Dermis blood vessel endothelial cell (primary cell): ENCODE data around the gene IDH3A. TPM values are rescaled to one million over a fixed set of nuclear protein-coding genes. Genes with fewer than 3 reads are reported as not detected.
A peak's percentile ranks its signal among the peaks of the same experiment; 100 is the strongest.

Experiments used
- DNase-seq: peaks from one replicate; pipeline ENCODE4 v3.0.0; 2010
- total RNA-seq: library from RNA; depleted of rRNA; stranded (reverse); fragments of >200 nt; gene quantifications from 2 replicates; pipeline ENCODE4 v1.2.3, GENCODE V29; 2014

Gene IDH3A
- total RNA-seq = 35.6 and 65.6 TPM in 2 replicates

DNA sequence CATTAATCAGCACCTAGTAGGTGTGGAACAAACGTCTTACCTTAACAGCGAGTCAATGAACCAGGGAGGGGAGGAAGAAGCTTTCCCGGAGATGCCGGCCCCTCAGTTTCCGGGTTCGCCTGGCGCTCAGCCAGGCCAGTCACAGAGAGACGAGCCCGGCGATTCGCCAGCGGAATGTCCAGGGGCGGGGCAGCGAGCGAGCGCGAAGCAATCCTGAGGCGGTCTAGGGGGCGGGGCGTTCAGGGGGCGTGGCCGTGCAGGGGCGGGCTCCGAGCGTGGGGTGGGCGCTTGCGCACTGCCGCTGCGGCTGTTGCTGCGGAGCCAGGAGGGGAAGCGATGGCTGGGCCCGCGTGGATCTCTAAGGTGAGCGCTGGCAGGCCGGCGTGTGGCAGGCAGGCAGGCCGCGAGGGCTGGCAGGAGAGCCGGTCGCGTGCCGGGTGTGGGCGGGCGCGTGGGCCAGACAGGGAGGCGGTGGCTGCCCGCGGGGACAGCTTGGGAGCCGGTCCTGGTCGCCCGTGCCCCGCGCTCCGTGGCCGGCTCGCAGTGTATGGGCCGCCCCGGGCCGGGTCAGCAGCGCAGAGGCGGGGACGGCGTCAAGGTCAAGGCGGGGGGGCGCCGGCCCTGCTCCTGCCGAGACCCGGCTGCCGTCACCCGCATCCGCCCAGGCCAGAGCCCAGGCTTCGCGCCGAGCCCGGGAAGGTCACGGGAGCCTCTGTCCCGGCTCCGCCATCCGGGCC lies at the start of gene IDH3A:
TSS of gene IDH3A (plus strand) at position 295 of the 737 bp plus-strand sequence. CDS start at position 337, 42 bp downstream.
- DNase-seq = peak; percentile 98

DNA sequence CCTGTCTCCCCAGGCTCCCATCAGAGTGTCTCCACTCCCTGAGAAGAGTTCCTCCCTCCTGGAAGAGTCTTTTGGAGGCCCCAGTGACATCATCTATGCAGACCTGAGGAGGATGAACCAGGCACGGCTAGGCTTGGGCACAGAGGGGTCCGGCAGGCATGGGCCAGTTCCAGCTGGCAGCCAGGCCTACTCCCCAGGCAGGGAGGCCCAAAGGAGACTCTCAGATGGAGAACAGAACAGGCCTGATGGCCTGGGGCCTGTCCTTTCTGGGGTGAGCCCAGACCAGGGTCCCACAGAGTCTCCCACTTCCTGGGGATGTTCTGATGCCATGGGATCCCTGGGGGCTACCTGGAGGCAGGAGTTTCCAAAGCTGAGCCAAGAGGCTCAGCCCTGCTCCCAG lies 48.3 kb upstream of the IDH3A start:
- no peak for DNase-seq

DNA sequence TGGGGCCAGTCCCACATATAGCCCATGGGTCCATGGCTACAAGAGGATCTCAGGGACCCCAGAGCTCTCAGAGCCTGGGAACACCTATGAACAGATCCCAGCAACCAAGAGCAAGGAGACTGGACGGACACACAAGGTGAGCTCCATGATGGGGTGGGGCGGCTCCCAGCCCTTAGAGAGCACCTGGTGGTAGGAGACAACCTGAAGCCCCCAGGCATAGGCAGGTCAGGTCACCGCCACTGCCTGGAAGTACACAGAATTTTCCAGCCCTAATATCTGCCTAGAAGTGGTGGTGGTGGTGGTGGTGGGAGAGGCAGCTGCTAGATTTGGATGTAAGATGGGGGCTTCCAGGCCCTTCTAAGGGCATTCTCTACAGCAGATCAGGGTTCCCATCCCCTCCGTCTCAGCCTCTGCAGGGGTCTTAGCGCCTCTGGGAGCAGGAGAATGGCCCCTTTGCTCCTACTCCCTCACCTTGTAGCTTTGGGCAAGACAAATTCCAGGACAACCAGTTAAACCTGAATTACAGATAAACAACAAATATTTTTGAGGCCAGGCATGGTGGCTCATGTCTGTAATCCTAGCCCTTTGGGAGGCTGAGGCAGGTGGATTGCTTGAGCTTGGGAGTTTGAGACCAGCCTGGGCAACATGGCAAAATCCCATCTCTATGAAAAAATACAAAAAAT lies 47.6 kb upstream of the IDH3A start:
- DNase-seq = no peak

DNA sequence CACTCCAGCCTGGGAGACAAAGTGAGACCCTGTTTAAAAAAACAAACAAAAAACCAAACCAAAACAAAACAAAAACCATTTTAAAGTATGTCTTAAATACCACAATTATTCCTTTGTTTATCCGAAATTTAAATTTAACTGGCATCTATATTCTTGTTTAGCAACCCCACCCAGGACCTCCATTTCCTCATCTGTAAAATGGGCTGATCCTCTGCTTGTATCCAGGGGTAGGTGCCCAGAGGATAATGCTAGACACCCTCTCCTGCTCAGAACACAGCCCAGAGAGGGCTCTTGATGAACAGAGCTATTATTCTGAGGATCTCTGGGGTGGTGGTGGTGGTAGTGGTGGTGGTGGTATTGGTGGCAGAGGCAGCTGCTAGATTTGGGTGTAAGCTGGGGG lies 47.0 kb upstream of the IDH3A start:
- no peak for DNase-seq

DNA sequence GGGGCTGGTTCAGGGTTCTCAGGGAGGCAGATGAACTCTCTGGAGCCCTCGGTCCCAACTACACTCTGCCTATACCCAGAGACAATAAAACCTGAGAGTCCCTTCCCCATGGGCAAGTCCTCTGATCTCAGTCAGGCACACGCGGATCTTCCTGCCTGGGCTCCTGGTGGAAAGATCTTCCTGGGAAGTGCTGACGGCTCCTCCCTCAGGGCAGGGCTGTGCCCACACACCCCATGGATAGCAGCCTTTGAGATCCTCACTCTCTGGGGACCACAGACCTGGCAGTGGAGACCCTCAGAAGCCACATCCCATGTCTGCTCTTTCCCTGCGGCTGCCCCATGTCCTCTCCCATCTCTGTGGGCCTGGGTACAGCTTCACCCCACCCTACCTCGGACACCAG lies 46.4 kb upstream of the IDH3A start:
- DNase-seq = no peak

DNA sequence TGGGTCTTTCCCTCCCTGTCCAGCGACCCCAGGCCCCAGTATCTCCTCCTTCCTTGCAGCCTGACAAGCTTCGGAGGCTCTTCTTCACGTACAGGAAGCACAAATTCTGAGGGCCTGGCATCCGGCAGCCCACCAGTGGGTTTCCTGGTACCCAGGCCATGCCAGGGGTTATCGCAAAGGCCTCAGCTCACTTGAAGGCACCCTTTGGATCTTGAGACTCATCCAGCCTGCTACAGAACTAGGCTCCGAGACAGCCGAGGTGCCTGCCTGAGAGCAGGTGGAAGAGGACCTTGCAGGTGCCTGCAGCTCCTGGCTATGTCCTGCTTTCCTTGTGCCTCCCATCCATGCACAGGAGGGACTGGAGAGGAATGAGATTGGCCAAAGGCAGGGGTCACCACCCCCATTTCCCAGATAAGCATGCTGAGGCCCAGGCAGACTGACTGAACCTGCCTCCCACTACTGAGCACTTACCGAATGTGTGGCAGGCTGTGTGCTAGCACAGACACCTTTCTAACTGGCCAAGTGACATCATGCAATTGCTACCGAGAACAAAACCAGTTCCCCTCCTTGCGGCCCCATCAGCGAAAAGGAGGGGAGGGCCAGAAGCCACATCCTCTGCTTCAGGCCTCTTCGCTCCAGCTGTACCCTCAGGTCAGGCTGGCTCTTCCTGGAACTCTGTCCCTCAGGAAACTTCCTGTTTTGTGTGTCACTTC lies 45.6 kb upstream of the IDH3A start:
- peak; percentile 10 for DNase-seq

DNA sequence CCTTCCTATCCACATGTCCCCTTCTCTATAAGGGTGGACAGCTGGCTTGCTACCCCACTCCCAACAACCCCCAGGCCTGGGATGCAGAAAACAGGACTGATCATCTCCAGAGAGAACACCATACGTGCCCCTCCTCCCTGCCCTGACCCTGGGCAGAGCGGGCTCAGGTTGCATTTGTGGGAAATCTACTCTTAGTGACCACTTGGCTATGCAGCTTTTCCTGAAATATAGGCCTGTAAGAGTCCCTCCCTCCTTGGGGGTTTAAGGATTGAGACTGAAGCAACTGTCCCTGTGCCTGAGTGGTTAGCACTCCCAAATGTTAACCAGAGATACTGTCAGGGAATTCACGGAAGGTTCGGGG lies 45.1 kb upstream of the IDH3A start:
- no peak for DNase-seq

DNA sequence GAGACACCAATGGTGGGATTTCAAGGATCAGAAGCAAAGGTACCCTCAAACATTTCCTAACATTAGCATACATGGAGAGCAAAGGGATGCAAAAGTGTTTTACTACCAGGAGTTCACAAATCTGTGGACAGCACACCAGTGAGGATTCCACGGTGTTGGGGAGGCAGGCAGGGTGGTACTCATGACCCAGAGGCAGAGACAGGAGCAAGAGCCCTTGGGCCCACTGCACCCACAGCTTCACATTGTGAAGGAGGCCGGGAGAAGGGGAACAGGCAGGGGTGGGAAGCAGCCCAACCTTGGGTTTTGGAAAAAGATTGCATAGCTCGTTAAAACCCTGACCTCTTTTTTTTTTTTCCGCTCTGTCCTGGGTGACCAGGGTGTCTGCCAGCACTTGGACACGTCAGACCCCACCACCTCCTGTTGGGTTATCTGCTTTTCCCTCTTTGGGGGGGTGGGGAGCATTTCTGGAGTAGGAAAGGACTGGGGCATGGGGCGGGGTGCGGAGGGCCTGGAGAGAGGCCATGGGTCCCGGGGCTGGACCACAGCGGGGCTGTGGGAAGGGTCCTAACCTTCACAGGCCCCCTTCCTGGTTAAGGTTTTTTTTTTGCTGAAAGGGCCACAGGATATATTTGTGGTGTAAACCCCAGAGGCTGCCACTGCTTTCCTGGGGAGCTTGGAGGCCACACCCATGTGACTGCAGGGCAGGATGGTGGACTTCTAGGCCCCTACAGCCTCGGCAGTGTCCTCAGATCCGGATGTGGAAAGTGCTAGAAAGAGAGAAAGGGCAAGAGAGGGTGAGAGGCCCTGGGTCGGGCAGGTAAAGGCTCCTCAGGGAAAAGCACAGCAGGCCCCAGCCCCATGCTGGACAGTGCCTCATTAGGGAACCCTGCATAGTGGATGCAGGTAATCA lies 44.3 kb upstream of the IDH3A start:
- no peak for DNase-seq

DNA sequence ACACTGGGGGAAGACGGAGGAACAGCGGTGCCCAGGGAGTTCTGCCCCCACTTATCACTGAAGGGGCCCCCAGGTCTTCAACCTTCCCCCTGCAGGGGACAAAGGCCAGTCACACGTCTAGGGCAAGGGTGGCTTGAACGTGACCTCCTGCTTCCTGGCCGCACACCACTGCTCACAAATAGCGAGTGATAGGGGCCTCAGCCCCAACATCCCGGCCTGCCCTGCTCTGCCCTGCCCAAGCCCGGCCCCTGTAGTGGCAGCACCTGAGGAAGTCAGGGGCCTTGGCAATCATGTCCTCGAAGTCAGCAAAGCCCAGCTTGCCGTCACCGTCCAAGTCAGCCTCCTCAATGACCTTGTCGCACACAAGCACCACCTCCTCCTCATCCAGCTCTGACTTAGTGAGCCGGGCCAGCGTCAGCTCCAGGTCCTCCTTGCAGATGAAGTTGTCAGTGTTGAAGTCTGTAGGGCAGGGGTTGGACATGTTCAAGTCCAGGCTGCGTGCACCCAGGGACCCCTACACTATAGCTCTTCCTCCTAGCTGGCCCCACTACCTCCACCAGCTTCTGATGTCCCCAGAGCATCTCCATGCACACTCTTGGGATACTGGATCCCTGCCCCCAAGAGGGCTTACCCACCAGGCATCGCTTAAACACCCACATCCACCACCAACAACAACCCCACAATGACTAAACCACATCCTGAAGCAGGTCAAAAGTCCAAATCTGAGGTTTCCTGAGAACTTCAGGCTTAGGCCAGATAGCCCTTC lies 43.5 kb upstream of the IDH3A start:
- DNase-seq = peak; percentile 64

DNA sequence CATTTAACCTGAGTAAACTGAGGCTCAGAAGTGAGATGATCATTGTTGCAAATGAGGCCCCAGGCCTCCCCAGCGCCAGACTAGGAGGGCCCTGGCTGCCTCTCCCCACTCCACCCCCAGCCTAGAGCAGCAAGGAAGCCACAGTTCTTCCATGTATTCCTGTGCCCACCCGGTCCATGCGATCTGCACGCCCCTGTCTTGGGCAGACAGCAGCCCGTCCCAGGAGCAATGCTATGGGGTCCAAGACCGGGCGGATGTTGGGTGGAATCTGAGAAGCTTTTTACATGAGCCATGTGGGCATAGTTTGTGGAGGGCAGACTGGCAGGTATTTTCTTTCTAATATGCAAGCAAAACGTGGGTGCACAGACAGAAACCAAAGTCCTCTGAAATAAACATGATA lies 41.7 kb upstream of the IDH3A start:
- DNase-seq = no peak

DNA sequence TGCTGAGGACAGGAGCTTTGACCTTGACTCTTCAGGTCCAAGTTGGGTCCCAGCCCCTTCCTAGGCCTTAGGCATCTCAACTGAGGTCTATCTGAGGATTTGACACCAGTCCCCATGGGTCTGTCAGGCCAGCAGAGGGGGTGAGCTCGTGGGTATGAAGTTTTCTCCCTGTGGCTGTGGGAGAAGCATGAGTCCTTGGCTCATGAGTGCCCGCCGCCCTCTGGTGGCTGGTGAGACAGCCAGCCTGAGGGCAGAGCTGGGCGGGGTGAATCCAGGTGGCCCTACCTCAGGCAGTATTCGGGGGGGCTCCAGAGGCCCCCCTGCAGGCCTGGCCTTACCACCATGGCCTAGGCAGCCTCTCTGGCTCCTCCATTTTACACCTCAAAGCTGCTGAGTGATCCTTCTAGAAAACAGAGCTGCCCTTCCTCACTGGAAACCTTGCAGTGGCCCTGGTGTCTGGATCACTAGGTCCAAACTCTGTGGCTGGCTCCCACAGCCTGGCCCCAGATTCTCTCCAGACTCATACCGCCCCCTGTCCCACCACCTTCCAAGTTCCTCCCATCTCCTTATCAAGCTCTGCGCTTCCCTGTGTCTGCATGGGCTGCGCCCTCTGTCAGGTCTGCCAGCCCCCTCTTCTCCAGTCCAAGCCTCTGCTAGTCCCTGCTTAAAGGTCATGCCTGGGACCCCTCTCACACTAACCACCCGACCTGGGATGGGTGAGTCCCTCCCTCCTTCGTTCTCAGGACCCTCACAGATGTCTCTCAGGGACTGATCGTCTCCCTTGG lies 40.7 kb upstream of the IDH3A start:
- peak; percentile 94 for DNase-seq

DNA sequence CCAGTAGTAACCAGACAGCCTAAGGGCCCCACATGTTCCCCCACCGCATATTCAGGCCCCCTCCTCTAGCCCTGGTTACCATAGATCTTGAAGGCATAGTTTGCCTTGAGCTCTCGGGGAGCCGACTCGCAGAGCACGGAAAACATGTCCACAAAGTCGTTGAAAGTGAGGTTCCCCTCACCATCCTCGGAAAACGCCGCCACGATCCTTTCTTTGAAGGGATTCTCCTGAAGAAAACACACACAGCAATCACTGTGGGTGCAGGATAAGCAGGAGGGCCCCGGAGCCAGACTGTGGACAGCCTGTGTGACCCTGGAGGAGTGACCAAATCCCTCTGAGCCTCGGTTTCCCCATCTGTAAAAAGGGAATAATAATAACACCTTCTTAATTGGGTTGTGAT lies 40.0 kb upstream of the IDH3A start:
- no peak for DNase-seq

DNA sequence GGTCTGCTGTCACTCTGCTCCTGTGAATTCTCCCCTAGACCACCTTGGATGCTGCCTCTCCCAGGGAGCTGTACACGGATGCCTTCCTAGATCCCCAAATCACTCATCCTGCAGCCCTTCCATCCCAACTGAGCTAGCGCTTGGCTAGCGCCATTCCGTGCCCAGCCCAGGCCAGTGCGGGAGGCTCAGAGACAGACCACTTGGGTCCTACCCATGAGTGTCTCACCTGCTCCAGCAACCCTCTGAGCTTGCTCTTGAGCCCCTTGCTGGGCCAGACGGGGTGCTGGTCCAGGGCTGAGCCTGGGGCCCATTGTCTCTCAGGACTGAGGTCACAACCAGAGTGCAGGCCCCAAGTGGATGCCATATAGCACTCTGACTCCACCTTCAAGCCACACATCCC lies 39.1 kb upstream of the IDH3A start:
- no peak for DNase-seq

DNA sequence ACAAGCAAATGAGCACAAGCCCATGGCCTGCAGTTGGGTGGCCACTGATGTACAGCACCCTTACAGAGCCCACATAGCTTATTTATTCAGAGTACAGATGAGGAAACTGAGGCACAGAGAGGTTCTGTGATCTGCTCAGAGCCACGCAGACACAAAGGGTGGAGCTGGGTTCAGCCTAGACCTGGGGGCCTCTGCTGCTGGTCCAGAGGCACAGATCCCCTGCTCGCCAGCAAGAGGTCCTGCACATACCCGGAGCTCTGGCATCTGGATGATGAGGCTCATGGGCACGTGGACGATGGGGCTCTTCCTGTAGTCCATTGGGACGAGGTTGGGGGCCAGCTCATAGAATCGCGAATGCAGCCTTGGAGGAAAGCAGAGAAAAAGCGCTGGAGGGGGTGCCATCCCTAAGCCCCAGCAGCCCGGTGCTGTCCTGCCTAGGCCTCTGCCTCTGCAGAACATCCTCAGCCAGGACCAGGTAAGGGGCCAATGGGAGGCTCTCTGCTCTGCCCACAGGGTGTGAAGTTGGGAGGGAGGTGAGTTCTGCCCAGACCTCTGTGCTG lies 38.2 kb upstream of the IDH3A start:
- no peak for DNase-seq

DNA sequence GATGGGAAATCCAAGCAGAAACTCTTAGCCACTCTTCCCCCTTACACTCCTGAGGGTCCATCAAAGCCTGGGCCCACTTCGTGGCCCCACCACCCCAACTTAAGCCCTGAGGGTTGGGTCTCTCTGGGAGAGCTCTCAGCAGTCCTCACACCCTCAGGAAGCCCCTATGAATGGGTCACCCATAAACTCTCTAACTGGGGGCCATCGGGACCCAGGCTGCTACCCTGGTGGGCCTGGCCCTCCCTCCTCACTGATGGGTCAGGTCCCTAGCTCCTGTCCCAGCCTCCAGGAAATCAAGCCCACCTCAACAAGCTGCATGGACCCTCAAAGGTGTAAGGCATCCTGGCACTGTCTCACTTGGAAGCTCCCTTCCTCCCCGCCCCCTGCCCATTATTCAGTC lies 37.4 kb upstream of the IDH3A start:
- no peak for DNase-seq

DNA sequence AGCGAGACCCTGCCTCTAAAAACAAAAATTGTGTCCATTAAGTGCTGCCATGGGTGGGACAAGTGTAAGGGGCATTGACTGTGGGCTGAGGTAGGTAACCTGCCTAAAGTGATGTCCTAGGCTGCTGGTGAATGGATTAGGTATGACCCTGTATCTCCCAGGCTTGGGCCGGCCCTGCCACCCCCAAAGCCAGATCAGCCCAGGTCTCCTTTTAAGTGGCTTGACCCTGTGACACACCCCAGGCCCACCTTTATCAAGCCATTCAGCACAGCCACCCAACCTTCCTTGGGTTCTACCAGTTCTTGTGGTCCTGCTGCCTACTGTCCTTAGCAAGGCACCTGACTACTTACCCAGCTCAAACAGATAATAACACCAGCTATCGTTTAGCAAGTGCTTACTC lies 36.6 kb upstream of the IDH3A start:
- no peak for DNase-seq

DNA sequence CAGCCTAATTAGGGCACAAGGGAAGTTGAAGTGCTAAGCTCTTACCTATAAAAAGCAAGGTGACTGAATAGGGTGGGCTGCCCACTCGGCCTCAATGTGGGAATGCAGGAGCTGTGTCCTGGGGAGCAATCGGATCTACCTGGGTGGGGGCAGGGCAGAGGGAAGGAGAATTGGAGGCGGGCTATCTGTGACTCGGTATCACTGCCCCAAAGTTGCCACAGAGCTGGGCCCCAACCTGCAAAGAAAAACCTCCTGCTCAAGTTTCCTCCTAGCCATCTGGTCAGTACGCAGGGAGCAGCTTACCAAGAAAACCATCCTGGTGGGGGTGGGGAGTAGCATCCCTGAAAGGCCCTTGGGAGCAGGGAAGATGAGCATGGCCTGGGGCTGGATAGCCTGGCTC lies 28.6 kb upstream of the IDH3A start:
- no peak for DNase-seq

DNA sequence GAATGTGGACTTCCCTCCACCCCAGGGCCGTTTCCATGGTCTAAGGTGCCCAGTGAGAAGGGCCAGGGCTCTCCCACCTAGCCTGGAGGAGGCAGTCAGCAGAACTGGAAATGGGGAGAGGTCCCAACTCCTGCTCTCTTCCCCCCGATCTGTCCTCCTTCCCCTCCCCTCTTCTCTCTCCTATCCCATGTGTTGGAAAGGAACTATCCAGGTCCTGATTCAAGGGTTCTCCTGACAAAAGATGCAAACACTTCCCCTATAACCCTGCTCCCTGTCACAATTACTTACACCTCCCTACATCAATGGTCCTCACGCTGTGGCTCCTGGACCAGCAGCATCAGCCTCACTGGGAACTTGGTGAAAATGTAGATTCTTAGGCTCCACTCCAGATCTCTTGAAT lies 23.9 kb upstream of the IDH3A start:
- DNase-seq = no peak

DNA sequence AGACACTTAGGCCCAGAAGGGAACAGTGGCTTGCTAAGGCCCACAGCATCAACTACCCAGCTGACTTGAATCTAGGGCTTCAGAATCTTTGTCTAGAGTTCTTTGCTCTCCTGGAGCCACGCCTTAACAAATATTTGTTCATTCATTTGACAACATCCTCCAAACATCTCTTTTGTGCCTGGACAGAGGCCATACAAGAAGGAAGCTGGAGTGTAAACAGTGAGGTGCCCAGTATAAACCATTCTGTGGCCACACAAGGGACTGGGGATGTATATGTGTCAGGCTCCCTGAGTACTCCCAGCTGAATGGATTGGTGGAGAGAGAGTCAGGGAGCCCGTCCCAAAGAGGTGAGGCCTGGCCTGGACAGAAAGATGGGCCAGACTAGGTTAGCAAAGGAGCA lies 21.3 kb upstream of the IDH3A start:
- DNase-seq = no peak

DNA sequence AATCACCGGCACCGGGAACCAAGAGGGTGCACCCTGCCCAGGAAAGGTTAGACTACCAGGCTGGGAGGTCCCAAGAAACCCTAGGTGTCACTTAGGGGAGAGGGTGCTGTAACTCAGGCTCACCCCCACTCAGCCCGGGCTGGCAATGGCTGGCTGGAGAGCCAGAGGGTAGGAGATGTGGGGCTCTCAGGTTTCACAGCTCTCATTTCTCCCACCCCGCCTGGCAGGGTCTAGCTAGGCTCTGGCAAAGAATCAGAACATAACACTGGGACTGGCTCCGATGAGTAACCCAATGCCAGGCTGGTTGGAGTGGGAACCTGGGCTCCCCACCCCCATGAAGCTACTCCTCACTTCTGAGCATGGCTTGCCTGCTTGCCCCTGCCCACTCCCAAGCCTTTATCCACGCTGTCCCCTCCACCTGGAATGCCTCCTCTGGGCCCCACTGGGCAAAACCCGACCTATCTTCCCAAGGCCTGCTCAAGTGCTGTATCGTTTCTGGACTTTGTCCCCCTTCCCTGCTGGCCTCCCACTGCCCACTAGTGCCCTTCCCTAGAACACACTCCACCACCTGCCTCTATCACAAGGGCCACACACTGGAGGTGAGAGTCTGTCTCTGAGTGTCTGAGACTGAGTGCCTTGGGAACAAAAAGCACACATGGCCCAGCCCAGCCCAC lies 19.9 kb upstream of the IDH3A start:
- no peak for DNase-seq
